ENCODE measurements around the gene SLIT3.

The SLIT3 gene

GRCh38 chr5:168975331-168975730 is 325.6 kb downstream of the SLIT3 start:
- TF ChIP-seq CTCF (conservative IDR thresholded peaks at IDR 0.05): no peak
- H3K27ac ChIP-seq: no peak overlapping the region

DNA sequence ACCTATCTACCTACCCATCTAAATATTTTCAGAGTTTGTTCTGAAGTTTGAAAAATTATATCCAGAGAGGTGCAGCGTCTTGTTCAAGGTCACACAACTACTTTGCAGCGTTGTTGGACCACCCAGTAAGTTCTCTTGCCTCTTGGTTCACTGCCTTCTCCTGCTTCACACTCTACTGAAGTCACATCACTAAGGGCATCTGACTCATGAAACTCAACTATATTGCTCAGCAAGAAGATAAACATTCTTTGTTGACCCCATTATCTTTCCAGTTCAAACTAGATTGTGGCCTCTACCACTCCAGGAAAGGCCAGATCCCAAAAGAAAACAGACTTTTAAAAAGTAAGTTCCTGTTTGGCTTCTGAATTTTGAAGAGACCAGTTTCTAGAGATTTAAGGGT is 326.9 kb downstream of the SLIT3 start:
- no peak overlapping the region for H3K27ac ChIP-seq
- no peak for TF ChIP-seq CTCF (conservative IDR thresholded peaks at IDR 0.05)

GRCh38 chr5:168972731-168973130 is 328.2 kb downstream of the SLIT3 start:
- H3K27ac ChIP-seq: no peak overlapping the region
- no peak for TF ChIP-seq CTCF (conservative IDR thresholded peaks at IDR 0.05)

- no peak overlapping the region for H3K27ac ChIP-seq
- TF ChIP-seq CTCF (conservative IDR thresholded peaks at IDR 0.05): no peak
Measured at GRCh38 chr5:168971100-168971499, 329.8 kb downstream of the SLIT3 start.

GRCh38 chr5:168969326-168969886 is 331.5 kb downstream of the SLIT3 start:
- no peak overlapping the region for H3K27ac ChIP-seq
- TF ChIP-seq CTCF (conservative IDR thresholded peaks at IDR 0.05): no peak

GRCh38 chr5:168967882-168968620 is 332.9 kb downstream of the SLIT3 start:
- no peak for TF ChIP-seq CTCF (conservative IDR thresholded peaks at IDR 0.05)
- no peak overlapping the region for H3K27ac ChIP-seq

GRCh38 chr5:168965638-168966037 is 335.3 kb downstream of the SLIT3 start:
- no peak for TF ChIP-seq CTCF (conservative IDR thresholded peaks at IDR 0.05)
- no peak overlapping the region for H3K27ac ChIP-seq

Data from VCaP (cell line).